ENCODE measurements around the gene FBXO42. TPM values are rescaled to one million over a fixed set of nuclear protein-coding genes. Genes with fewer than 3 reads are reported as not detected.

FBXO42 gene
- total RNA-seq = 10.4 and 13.5 TPM in 2 replicates

DNA sequence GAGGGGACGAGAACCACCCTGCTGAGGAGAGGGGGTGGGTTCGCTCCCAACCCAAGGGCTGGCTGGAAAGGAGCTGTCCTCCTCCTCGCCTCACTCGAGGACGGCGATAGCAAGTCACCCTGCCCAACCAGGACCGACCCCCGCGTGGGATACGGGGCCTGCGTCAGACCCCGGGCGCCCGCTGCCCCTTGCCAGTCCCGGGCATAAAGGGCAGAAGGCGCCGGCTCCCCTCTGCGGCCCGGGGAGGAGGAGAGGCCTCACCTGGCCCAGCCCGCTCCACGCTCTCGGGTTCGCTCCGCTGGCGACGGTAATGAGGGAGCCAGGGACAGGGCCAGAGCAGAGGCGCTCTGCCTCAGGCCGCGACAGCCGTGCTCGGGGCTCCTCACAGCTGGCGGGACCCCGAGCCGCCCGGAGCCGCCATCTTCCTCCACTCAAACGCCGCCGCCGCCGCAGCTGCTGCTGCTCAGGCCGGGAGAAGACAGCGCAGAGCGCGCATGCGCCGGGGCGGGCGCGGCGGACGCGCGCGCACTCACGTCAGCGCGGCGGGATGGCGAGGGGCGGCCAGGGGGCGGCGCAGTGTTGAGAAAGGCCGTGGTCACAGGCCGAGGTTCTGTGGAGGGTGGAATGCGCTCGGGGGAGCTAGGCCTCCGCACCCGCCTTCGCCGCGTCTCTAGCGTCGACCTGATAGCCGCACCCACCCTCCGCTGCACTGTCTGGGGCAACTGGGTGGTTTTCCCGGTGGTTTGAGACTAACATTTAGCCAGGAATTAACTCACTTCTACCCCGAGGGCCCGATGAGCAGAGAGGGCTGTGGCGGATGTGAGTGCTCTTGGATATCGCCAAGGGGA is at the start of gene FBXO42:
Gene FBXO42, minus strand, starts transcription at position 487 of the 848 bp plus-strand sequence. CDS start 37,062 bp downstream, outside the sequence.

DNA sequence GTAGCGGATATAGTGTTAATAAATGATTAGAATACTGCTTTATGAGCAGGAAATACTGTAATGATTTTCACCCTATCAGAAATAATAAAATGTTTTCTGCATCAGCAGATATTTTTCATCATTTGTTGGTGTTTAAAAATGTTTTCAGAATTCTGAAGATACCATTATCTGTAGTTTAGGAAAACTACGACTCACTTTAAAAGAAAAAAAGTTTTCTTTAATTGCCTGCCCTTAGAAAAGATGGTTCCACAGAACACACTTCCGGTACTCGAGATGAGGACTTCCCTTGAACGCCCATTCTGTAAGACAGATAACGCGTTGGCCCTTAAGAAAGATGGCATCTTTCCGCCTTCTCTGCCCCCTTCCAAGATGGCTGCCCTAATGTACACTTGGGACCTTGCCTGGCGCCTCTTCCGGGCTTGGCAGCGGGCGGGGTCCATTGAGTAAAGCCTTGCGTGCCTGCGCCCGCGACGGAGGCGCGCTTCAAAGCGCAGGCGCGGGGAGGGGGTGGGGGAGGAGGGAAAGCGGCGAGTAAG is 14.5 kb upstream of the FBXO42 start, which contains the start of gene SZRD1:
Gene SZRD1, plus strand, starts transcription at position 521 of the 536 bp plus-strand sequence. CDS start 16 bp downstream, outside the sequence.

DNA sequence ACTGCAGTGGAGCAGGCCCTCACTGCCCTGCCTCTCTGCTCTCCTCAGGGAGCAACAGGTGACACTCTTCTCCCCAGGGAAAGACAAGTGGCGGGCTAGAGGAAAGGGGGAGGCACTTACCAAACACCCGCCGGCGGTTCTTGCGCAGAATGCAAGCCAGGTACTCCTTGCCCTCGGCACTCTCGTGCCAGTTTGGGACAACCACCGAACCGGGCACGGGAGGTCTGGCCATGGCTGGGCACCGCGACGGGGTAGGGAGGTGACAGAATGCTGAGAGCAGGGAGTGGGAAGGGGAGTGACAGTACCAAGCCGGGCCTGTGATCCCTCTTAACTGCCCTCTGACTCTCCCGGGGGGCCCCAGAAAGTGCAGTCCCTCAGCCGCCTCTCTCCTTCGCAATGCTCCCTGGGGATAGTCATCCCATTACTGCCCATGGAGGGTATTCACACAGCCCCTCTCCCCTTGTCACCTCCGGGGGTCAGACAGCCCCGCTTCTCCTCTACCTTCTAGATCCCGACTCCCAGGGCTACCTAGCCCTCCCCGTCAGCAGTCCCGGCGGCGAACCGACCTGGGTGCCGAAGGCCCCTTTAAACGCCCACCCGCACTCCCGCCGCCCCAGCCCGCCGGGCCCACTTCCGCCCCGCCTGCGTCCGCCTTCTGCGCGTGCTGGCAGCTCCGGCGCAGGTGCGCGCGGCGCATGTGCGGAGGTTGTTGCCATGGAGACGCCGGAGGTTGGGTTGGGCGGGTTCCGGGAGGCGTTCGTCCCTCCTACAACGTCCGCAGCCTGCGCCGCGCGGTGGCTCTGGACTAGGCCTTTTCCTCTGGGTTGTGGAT is 115.6 kb downstream of the FBXO42 start, which contains the start of gene CPLANE2:
Gene CPLANE2, minus strand, starts transcription at position 673 of the 832 bp plus-strand sequence. Its CDS starts 441 bp downstream, at position 232.

DNA sequence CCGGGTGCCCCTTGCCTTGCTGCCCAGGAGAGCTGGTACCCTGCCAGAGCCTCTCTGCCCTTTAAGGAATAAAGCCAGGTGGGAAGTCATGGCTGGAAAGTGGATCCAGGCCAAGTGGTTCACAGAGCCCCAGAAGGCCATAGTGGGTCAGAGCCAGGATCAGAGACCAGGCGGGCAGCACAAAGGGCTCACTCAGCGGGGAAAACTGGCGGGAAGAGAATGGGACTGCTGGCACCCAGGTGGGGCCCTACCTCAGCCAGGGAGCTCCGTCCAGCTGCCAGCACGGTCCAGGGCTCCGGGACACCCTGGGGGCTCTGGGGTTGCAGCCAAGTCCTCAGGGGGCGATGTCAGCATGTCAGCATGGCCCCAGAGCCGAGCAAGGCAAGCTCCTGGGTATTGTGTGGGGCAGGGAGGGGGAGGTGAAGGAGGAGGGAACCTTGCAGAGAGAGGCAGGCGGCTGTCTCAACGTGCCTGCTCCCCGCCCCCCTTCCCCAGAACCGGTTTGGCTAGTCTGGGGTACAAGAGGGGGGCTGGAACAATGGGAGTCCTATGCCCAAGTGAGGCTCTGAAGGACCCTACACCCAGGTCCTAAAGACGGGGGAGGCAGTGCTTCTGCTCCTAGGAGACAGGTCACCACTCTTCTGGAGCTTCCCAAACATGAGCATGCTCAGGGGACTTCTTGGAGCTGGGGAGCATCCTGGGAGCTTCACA is 139.9 kb downstream of the FBXO42 start, which contains the start of gene ARHGEF19:
Gene ARHGEF19, minus strand, starts transcription at position 402 of the 711 bp plus-strand sequence. CDS start 3,598 bp downstream, outside the sequence.

Other genes with a start within 250 kb of the FBXO42 start
- gene EPHA2, start 196.4 kb downstream of the FBXO42 start, total RNA-seq = 62.7 and 69.8 TPM in 2 replicates
- 7.8 and 14.7 TPM in 2 replicates for gene ARHGEF19, start 139.8 kb downstream of the FBXO42 start, total RNA-seq
- gene CPLANE2, start 115.3 kb downstream of the FBXO42 start, total RNA-seq = 6.9 and 17.0 TPM in 2 replicates
- 70.9 and 80.8 TPM in 2 replicates for gene SZRD1, start 14.8 kb upstream of the FBXO42 start, total RNA-seq
- not detected in 2 replicates for gene SPATA21, start 84.9 kb upstream of the FBXO42 start, total RNA-seq
- 112 and 127 TPM in 2 replicates for gene NECAP2, start 88.2 kb upstream of the FBXO42 start, total RNA-seq
- gene RNU1-1, start 161.8 kb upstream of the FBXO42 start, total RNA-seq = not detected in 2 replicates

Measured in myometrial cell (primary cell).